Adrenal gland (tissue), 5 donors: ENCODE results near the gene CYSTM1.

Experiments used
- CTCF ChIP-seq, 6 experiments: fragments of 450-650 bp in 4 of 6; fragments of 200-600 bp in 2 of 6; sonication (generic) in 1 of 6; IDR thresholded peaks; 1 replicate in 5 of 6; 2 replicates in 1 of 6; pipeline versions ENCODE4 v1.5.1 to v1.8.0; 2016 to 2021; ENCODE audit warnings: antibody characterized with exemption in 6 of 6, mild to moderate bottlenecking in 2 of 6, moderate library complexity in 1 of 6
- POLR2A ChIP-seq, 2 donors: fragments of 450-650 bp; IDR thresholded peaks; one replicate each; pipeline ENCODE4 v1.6.1; 2017; ENCODE audit warnings: antibody characterized with exemption in 2 of 2, mild to moderate bottlenecking in 2 of 2, moderate library complexity in 1 of 2
- donor health status: DM: no; HTN: no; CAD: no.

GRCh38 chr5:140224658-140225057 is 49.7 kb downstream of the CYSTM1 start:
- TF ChIP-seq CTCF (IDR thresholded peaks at IDR 0.05), result no peak
- no peak for TF ChIP-seq POLR2A (IDR thresholded peaks at IDR 0.05)
